HG03097 (cell line): ENCODE results near the gene KIAA1755.

Source experiments
- ATAC-seq: cut with Tn5 transposase; IDR thresholded peaks from one replicate; pipeline ENCODE4 v1.9.1; 2021; ENCODE audit not compliant: unreplicated experiment, low FRiP score

Gene KIAA1755

GRCh38 chr20:38190936-38191371, 69.6 kb downstream of the KIAA1755 start:
- no peak for ATAC-seq

DNA sequence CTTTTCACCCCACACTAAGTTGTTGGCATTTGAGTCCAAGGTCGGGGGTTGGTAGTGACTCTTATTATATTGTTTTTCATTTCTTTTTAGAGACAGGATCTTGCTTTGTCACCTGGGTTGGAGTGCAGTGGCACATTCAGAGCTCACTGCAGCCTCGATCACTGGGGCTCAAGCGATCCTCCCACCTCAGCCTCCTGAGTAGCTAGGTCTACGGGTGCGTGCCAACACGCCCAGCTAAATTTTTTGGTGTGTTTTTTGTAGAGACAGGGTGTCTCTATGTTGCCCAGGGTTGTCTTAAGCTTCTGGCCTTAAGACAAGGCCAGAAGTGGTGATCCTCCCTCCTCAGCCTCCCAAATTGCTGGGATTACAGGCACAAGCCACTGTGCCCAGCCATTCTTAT, 70.4 kb downstream of the KIAA1755 start:
- no peak for ATAC-seq

DNA sequence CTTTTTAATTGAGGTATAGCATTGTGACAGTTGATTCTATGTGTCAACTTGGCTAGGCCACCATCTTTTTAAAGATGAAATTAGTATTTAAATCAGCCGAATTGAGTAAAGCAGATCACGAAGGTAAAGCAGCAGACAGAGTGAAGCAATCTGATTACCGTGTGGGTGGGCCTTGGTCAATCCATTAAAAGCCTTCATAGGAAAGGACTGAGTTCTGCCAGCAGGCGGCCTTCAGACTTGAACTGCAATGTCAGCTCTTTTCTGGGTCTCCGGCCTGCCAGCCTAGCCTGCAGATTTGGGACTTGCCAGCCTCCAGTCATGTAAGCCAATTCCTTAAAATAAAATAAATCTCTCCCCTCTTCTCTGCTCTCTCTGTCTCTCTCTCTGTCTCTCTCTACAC, 73.0 kb downstream of the KIAA1755 start:
- no peak for ATAC-seq

DNA sequence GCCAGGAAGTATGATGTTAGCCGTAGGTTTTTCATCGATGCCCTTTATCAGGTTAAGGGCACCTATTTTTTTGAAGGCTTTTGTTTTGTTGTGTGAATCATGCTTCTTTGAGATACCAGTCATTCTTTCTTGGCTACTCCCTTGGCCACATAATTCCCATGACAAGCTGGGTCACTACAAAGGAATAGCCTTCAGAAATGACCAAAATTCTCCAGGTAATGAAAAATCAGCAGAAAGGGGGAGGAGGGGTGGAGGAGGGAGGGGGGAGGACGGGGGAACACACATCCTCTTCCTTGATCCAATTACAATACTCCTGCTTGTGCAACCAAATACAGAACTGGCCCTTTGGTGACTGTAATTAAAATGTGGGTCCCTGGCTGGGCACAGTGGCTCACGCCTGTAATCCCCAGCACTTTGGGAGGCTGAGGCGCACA, 73.7 kb downstream of the KIAA1755 start:
- no peak for ATAC-seq

GRCh38 chr20:38184101-38184500, 76.4 kb downstream of the KIAA1755 start:
- ATAC-seq: no peak

GRCh38 chr20:38181971-38182370, 78.6 kb downstream of the KIAA1755 start:
- no peak for ATAC-seq

GRCh38 chr20:38181207-38181801, 79.2 kb downstream of the KIAA1755 start:
- ATAC-seq: no peak

- no peak for ATAC-seq
Measured at GRCh38 chr20:38180781-38181180, 79.8 kb downstream of the KIAA1755 start.

DNA sequence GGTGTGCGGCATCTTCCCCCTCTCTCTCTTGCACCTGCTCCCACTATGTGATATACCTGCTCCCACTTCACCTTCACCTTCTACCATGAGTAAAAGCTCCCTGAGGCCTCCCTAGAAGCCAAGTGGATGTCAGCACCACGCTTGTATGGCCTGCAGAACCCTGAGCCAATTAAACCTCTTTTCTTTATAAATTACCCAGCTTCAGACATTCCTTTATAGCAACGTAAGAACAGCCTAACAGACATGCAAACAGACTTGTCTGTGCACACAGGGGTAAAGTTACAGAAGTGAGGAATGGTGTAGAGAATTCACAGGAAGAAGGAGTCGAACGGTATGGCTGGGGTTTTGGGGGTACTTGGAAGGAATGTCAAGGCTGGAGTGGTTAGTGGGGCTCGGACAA, 80.7 kb downstream of the KIAA1755 start:
- no peak for ATAC-seq

DNA sequence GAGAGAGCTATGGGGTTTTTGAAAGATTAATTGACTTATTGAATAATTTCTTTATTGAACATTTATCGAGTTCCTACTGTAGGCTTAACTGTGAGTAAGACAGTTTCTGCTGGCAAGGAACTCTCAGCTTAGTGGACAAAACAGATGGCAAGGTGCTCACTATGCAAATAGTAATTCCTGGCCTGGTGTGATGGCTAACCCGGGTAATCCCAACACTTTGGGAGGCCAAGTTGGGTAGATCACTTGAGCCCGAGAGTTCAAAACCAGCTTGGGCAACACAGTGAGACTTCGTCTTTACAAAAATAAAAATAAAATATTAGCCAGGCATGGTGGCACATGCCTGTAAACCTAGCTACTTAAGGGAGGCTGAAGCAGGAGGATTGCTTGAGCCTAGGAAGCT, 82.0 kb downstream of the KIAA1755 start:
- ATAC-seq: no peak

DNA sequence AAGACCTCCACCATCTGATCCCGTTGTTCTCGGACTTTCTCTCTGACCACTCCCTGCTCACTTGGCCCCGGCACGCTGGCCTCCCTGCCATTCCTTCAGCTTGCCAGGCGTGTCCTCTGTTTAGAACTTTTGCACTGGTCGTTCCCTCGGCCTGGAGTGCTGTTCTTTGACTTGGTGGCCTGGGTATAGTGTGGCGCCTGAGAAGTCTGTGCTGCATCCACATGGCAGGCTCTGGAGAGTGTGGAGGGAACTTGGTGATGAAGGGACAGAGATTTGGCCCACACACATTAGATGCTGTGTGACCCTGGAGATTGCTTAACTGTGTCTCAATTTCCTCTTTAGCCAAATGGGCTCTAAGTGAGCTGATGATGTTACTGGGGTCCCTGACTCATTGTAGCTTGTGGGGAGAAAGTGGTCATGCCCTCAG, 82.5 kb downstream of the KIAA1755 start:
- no peak for ATAC-seq

- no peak for ATAC-seq
Measured at GRCh38 chr20:38177201-38177600, 83.3 kb downstream of the KIAA1755 start.

DNA sequence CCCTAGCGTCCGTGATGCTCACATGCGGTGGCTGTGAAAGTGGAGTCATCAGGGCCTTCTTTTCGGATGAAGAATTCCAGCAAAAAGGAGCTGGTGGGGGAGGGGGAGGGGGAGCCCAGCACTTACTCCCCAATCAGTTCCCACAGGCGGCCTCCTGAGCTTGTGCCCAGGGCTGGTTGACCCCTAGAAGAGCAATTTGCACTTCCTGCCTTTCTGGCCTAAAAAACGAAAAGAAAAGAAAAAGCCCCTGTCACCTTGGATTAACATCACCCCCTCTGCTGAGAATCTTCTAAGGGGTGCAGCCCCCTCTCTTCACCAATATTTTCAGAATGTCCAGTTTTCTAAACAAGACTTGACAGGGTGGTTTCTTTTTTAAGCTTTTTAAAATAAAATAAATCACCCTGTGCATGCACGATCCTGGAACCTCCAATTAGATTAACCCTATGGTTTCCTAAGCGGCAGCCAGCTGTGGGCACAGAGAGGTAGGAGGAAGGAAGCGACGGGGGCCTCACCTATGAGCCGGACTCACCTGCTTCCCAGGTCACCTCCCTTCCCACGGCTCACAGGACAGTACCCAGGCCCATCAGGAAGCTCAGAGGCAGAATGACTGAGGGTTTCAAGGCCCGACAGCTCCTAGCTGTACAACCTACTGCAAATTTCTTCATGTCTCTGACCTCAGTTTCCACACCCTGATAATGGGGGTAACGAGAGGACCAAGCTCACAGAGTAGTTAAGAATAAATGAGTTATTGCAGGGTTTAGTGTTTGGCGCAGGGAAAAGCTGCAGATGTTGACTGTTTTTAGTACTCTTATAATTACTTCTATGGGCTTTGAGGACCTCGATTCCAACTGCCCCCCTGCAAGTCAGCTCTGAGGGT, 85.0 kb downstream of the KIAA1755 start:
- ATAC-seq: no peak

GRCh38 chr20:38173237-38174156, 87.0 kb downstream of the KIAA1755 start:
- ATAC-seq: no peak

GRCh38 chr20:38172408-38172807, 88.1 kb downstream of the KIAA1755 start:
- ATAC-seq: no peak

DNA sequence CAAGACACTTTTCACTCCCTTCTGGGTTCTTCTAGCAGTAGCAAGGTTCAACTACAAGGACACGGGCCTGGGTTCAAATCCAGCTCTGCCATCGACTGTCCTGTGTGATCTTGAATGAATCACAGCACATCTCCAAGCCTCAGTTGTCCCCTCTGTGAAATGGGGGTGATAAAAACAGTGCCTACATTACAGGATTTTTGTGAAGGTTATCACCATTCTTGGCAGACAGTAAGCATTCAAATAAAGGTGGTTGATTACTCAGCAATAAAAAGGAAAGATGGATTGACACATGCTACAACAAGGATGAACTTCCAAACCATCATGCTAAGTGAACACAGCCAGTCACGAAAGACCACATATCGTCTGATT, 88.9 kb downstream of the KIAA1755 start:
- ATAC-seq: no peak

- ATAC-seq: no peak
Measured at GRCh38 chr20:38170826-38171674, 89.5 kb downstream of the KIAA1755 start.

- ATAC-seq: no peak
Measured at GRCh38 chr20:38170219-38170825, 90.2 kb downstream of the KIAA1755 start.

- ATAC-seq: no peak
Measured at GRCh38 chr20:38169636-38170193, 90.8 kb downstream of the KIAA1755 start.
